HL-60 (cell line): ENCODE results near the gene IL17B.

ENCODE experiments used
- DNase-seq, 2 experiments: peaks; one replicate each; pipeline ENCODE4 v3.0.0-alpha.2; 2010 to 2020; ENCODE audit warnings: low read depth in 1 of 2, low spot score in 1 of 2
- H3K27ac ChIP-seq: fragments of 250-450 bp; sonication (Bioruptor Pico); replicated peaks from 2 replicates; pipeline ENCODE4 v1.5.1; 2020; ENCODE audit warnings: mild to moderate bottlenecking, moderate library complexity
- H3K27me3 ChIP-seq: fragments of 250-450 bp; sonication (Bioruptor Pico); 2 replicates; pipeline ENCODE4 v1.5.1; 2021; ENCODE audit warnings: mild to moderate bottlenecking, moderate library complexity; ENCODE audit not compliant: insufficient read depth, poor library complexity, severe bottlenecking
- H3K4me3 ChIP-seq: replicated peaks from 2 replicates; pipeline ENCODE4 v1.5.1; 2011; ENCODE audit warnings: mild to moderate bottlenecking, control low read depth, low read length; ENCODE audit not compliant: insufficient read depth
- GABPA ChIP-seq: IDR thresholded peaks from 2 replicates; pipeline ENCODE4 v1.6.1; 2012; ENCODE audit warnings: low read depth
- POLR2AphosphoS5 ChIP-seq: IDR thresholded peaks from 2 replicates; pipeline ENCODE4 v1.6.1; 2012; ENCODE audit warnings: low read depth
- SPI1 ChIP-seq: IDR thresholded peaks from 2 replicates; pipeline ENCODE4 v1.6.1; 2012; ENCODE audit warnings: low read depth, mild to moderate bottlenecking, borderline replicate concordance
- TF ChIP-seq, protein P1 (sequence below): IDR thresholded peaks from 2 replicates; pipeline ENCODE4 v1.6.1; 2012; ENCODE audit warnings: low read depth; ENCODE audit not compliant: insufficient replicate concordance
- TF ChIP-seq, protein P2 (sequence below): IDR thresholded peaks from one replicate; pipeline ENCODE4 v1.5.1; 2011; ENCODE audit warnings: low read length, control low read depth, inconsistent platforms; ENCODE audit not compliant: insufficient read depth

IL17B gene

GRCh38 chr5:149423794-149424268 lies 44.7 kb upstream of the IL17B start:
- H3K27ac ChIP-seq, result no peak overlapping the region
- no peak overlapping the region for H3K4me3 ChIP-seq
- H3K27me3 ChIP-seq, result no peaks in the 10 kb centered on the region
- no peak for DNase-seq
- TF ChIP-seq POLR2AphosphoS5, result no peak
- TF ChIP-seq, protein P1, sequence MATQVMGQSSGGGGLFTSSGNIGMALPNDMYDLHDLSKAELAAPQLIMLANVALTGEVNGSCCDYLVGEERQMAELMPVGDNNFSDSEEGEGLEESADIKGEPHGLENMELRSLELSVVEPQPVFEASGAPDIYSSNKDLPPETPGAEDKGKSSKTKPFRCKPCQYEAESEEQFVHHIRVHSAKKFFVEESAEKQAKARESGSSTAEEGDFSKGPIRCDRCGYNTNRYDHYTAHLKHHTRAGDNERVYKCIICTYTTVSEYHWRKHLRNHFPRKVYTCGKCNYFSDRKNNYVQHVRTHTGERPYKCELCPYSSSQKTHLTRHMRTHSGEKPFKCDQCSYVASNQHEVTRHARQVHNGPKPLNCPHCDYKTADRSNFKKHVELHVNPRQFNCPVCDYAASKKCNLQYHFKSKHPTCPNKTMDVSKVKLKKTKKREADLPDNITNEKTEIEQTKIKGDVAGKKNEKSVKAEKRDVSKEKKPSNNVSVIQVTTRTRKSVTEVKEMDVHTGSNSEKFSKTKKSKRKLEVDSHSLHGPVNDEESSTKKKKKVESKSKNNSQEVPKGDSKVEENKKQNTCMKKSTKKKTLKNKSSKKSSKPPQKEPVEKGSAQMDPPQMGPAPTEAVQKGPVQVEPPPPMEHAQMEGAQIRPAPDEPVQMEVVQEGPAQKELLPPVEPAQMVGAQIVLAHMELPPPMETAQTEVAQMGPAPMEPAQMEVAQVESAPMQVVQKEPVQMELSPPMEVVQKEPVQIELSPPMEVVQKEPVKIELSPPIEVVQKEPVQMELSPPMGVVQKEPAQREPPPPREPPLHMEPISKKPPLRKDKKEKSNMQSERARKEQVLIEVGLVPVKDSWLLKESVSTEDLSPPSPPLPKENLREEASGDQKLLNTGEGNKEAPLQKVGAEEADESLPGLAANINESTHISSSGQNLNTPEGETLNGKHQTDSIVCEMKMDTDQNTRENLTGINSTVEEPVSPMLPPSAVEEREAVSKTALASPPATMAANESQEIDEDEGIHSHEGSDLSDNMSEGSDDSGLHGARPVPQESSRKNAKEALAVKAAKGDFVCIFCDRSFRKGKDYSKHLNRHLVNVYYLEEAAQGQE, result no peak
- TF ChIP-seq SPI1, result no peak
- TF ChIP-seq, protein P2, sequence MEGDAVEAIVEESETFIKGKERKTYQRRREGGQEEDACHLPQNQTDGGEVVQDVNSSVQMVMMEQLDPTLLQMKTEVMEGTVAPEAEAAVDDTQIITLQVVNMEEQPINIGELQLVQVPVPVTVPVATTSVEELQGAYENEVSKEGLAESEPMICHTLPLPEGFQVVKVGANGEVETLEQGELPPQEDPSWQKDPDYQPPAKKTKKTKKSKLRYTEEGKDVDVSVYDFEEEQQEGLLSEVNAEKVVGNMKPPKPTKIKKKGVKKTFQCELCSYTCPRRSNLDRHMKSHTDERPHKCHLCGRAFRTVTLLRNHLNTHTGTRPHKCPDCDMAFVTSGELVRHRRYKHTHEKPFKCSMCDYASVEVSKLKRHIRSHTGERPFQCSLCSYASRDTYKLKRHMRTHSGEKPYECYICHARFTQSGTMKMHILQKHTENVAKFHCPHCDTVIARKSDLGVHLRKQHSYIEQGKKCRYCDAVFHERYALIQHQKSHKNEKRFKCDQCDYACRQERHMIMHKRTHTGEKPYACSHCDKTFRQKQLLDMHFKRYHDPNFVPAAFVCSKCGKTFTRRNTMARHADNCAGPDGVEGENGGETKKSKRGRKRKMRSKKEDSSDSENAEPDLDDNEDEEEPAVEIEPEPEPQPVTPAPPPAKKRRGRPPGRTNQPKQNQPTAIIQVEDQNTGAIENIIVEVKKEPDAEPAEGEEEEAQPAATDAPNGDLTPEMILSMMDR, result no peak
- TF ChIP-seq GABPA, result no peak

DNA sequence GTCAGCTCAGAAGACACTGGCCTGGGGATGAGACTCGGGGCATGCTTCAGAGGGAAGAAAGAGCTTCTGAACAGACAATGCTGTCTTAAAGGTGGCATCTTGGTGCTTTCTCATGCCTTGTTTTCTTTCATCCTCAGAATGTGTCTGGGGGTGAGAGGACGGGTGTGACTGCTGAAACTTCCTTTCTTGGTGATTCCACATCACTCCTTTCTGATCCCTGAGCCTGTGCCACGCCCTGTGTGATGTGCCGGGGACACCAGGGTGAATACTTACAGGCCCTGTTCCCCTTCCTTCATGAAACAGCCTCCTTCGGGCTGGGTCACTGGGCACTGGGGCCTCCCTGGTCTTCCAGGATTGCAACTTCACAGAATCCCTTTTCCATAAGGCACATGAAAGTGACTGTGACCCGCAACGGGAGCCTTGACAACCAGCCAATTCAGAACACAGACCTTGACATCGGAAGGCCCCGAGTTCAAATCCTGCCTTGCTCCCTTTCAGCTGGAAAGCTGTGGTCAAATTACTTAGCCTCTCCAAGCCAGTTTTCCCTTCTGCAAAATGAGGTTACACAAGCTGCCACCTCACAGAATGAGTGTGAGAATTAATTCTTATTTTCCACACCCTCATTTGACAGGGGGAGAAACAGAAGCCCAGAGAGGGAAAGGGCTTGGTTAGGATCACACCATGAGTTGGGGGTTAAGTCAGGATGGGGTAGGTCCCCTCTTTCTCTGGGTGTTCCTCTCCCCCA lies 44.1 kb upstream of the IL17B start:
- TF ChIP-seq, protein P1, result no peak
- TF ChIP-seq SPI1, result no peak
- no peak for TF ChIP-seq GABPA
- TF ChIP-seq, protein P2, result no peak
- TF ChIP-seq POLR2AphosphoS5, result no peak
- Histone ChIP-seq H3K27ac (no peak overlapping the region), H3K27me3 (no peaks in the 10 kb centered on the region), H3K4me3 (no peak overlapping the region)
- no peak for DNase-seq

- Histone ChIP-seq H3K27me3 (no peaks in the 10 kb centered on the region), H3K4me3 (no peak overlapping the region), H3K27ac (no peak overlapping the region)
- DNase-seq, result no peak
- TF ChIP-seq, protein P2, result no peak
- TF ChIP-seq POLR2AphosphoS5 (no peak), SPI1 (no peak), GABPA (no peak)
- TF ChIP-seq, protein P1, result no peak
Measured at GRCh38 chr5:149422366-149423048, 43.4 kb upstream of the IL17B start.
